HepG2 (cell line): Measurements from ENCODE around the gene CAPZA1. TPM values are rescaled to one million over a fixed set of nuclear protein-coding genes. Genes with fewer than 3 reads are reported as not detected.

Experiments
- CC2D1A ChIP-seq: sonication (generic); formaldehyde crosslinking; IDR thresholded peaks from 2 replicates; pipeline ENCODE4 v1.8.1; 2023; ENCODE audit warnings: mild to moderate bottlenecking, missing genetic modification reagents
- CCDC6 ChIP-seq: sonication (generic); formaldehyde crosslinking; IDR thresholded peaks from 2 replicates; pipeline ENCODE4 v1.8.1; 2022; ENCODE audit warnings: mild to moderate bottlenecking, missing genetic modification reagents, moderate library complexity
- CHD2 ChIP-seq: IDR thresholded peaks from 2 replicates; pipeline ENCODE4 v1.6.1; 2011; ENCODE audit warnings: low read depth, low read length, improper control_type of control experiment
- ETV5 ChIP-seq: IDR thresholded peaks from 2 replicates; pipeline ENCODE4 v1.6.1; 2018; ENCODE audit warnings: missing biosample characterization, missing genetic modification reagents, inconsistent platforms, borderline replicate concordance
- IKZF5 ChIP-seq: IDR thresholded peaks from 2 replicates; pipeline ENCODE4 v1.6.1; 2018; ENCODE audit warnings: missing genetic modification reagents, mild to moderate bottlenecking, missing compliant biosample characterization
- IRF2 ChIP-seq: IDR thresholded peaks from 2 replicates; pipeline ENCODE4 v1.6.1; 2018; ENCODE audit warnings: missing genetic modification reagents, missing compliant biosample characterization
- ISL2 ChIP-seq: sonication (generic); formaldehyde crosslinking; IDR thresholded peaks from 2 replicates; pipeline ENCODE4 v1.5.0; 2020; ENCODE audit warnings: missing genetic modification reagents
- NKX3-1 ChIP-seq: sonication (generic); formaldehyde crosslinking; IDR thresholded peaks from 2 replicates; pipeline ENCODE4 v1.5.0; 2020; ENCODE audit warnings: missing genetic modification reagents
- PBX2 ChIP-seq: IDR thresholded peaks from 2 replicates; pipeline ENCODE4 v1.6.1; 2016; ENCODE audit warnings: control low read depth
- PHF21A ChIP-seq: sonication (generic); formaldehyde crosslinking; IDR thresholded peaks from 2 replicates; pipeline ENCODE4 v1.5.0; 2020; ENCODE audit warnings: mild to moderate bottlenecking, missing genetic modification reagents
- RBM39 ChIP-seq: fragments of 200-400 bp; formaldehyde crosslinking; IDR thresholded peaks from one replicate; pipeline ENCODE4 v1.6.1; 2018; ENCODE audit warnings: antibody characterized with exemption, mild to moderate bottlenecking, low read depth, low read length; ENCODE audit not compliant: poor library complexity, severe bottlenecking
- SOX6 ChIP-seq, 2 experiments: fragments of 450-650 bp in 1 of 2; sonication (generic) in 1 of 2; formaldehyde crosslinking in 1 of 2; IDR thresholded peaks; 2 replicates each; pipeline versions ENCODE4 v1.4.0 to v1.6.1; 2017 to 2020; ENCODE audit warnings: antibody characterized with exemption in 1 of 2, mild to moderate bottlenecking in 1 of 2, missing genetic modification reagents in 1 of 2
- SP5 ChIP-seq: IDR thresholded peaks from 2 replicates; pipeline ENCODE4 v1.6.1; 2016; ENCODE audit warnings: low read depth, borderline replicate concordance
- TOE1 ChIP-seq: sonication (generic); formaldehyde crosslinking; IDR thresholded peaks from 2 replicates; pipeline ENCODE4 v1.4.0; 2020; ENCODE audit warnings: mild to moderate bottlenecking, missing genetic modification reagents
- U2AF2 ChIP-seq: fragments of 200-400 bp; formaldehyde crosslinking; IDR thresholded peaks from 2 replicates; pipeline ENCODE4 v1.6.1; 2017; ENCODE audit warnings: low read depth, mild to moderate bottlenecking, low read length
- ZFYVE20 ChIP-seq: sonication (generic); formaldehyde crosslinking; IDR thresholded peaks from 2 replicates; pipeline ENCODE4 v1.8.0; 2023; ENCODE audit warnings: low read depth, mild to moderate bottlenecking, moderate library complexity, missing genetic modification reagents, borderline replicate concordance
- ZNF3 ChIP-seq: IDR thresholded peaks from 2 replicates; pipeline ENCODE4 v1.7.0; 2017; ENCODE audit warnings: inconsistent platforms
- ZNF468 ChIP-seq: sonication (generic); formaldehyde crosslinking; IDR thresholded peaks from 2 replicates; pipeline ENCODE4 v1.8.0; 2022; ENCODE audit warnings: mild to moderate bottlenecking, moderate library complexity, missing genetic modification reagents
- ZNF720 ChIP-seq: sonication (generic); formaldehyde crosslinking; IDR thresholded peaks from 2 replicates; pipeline ENCODE4 v1.4.0; 2020; ENCODE audit warnings: missing genetic modification reagents
- ZNF737 ChIP-seq: sonication (generic); formaldehyde crosslinking; IDR thresholded peaks from 2 replicates; pipeline ENCODE4 v1.5.0; 2020; ENCODE audit warnings: missing genetic modification reagents, mild to moderate bottlenecking, borderline replicate concordance
- ZNF761 ChIP-seq: sonication (generic); formaldehyde crosslinking; conservative IDR thresholded peaks from 2 replicates; pipeline ENCODE4 v1.4.0; 2020; ENCODE audit warnings: mild to moderate bottlenecking, missing genetic modification reagents
- polyA plus RNA-seq, 8 experiments: library from polyadenylated mRNA; depleted of rRNA in 3 of 8; stranded (reverse) in 7 of 8; unstranded in 1 of 8; fragments of >200 nt; fragmentation: Illumina TruSeq in 4 of 8; extraction: Trizol in 4 of 8; gene quantifications; 2 replicates each; pipeline versions ENCODE4 v1.2.1 to v1.2.3, GENCODE V29; 2011 to 2016; ENCODE audit warnings: low read depth in 4 of 8, missing spikeins in 1 of 8, mixed read lengths in 1 of 8; ENCODE audit not compliant: insufficient read depth in 1 of 8
- total RNA-seq, 5 experiments: library from RNA; depleted of rRNA; stranded (reverse); fragments of >200 nt; fragmentation: Illumina TruSeq; extraction: Trizol; gene quantifications; 2 replicates each; pipeline ENCODE4 v1.2.3, GENCODE V29; 2016; ENCODE audit warnings: low read depth in 1 of 5
- TF ChIP-seq, protein P1 (sequence below): IDR thresholded peaks from 2 replicates; pipeline ENCODE4 v1.6.1; 2016; ENCODE audit warnings: missing compliant biosample characterization, missing genetic modification reagents, borderline replicate concordance
- TF ChIP-seq, protein P2 (sequence below): sonication (generic); formaldehyde crosslinking; IDR thresholded peaks from 2 replicates; pipeline ENCODE4 v1.5.0; 2020; ENCODE audit warnings: mild to moderate bottlenecking, low read depth, missing genetic modification reagents, borderline replicate concordance

CAPZA1 gene
- total and polyA plus RNA-seq, 2 of the 13 experiments (the other 11 are each of a cell fraction or from before 2014, with no cell fraction given), result 67.0 to 117 TPM

GRCh38 chr1:112618721-112619517, 713 bp upstream of the CAPZA1 start, which contains the start of gene ST7L (continued):
- TF ChIP-seq, protein P1, sequence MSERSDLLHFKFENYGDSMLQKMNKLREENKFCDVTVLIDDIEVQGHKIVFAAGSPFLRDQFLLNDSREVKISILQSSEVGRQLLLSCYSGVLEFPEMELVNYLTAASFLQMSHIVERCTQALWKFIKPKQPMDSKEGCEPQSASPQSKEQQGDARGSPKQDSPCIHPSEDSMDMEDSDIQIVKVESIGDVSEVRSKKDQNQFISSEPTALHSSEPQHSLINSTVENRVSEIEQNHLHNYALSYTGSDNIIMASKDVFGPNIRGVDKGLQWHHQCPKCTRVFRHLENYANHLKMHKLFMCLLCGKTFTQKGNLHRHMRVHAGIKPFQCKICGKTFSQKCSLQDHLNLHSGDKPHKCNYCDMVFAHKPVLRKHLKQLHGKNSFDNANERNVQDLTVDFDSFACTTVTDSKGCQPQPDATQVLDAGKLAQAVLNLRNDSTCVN (CRISPR knock-in tag), result no peak
- TF ChIP-seq IRF2 (CRISPR knock-in tag) (peak; percentile 35; the same call in 1 of the 2 replicates), SP5 (CRISPR knock-in tag) (no peak), ZNF468 (CRISPR knock-in tag) (0 out of 2 replicates have a peak, but pooled peaks have one; percentile 40), ZFYVE20 (no peak; the same call in 1 of the 2 replicates), ZNF761 (CRISPR knock-in tag) (no peak; the same call in 1 of the 2 replicates), PBX2 (CRISPR knock-in tag) (peak; percentile 34; the same call in 1 of the 2 replicates), CCDC6 (CRISPR knock-in tag) (0 out of 2 replicates have a peak, but pooled peaks have one; percentile 28), SOX6 (IDR thresholded peaks at IDR 0.05) (no peak), SOX6 (CRISPR knock-in tag; IDR thresholded peaks at IDR 0.05) (peak; percentile 44), ETV5 (peak; percentile 62; the same call in 1 of the 2 replicates), ZNF720 (CRISPR knock-in tag) (0 out of 2 replicates have a peak, but pooled peaks have one; percentile 58), CHD2 (0 out of 2 replicates have a peak, but pooled peaks have one; percentile 17), ISL2 (CRISPR knock-in tag) (peak; percentile 37; the same call in 1 of the 2 replicates), NKX3-1 (0 out of 2 replicates have a peak, but pooled peaks have one; percentile 13), ZNF3 (CRISPR knock-in tag) (no peak), PHF21A (0 out of 2 replicates have a peak, but pooled peaks have one; percentile 59), IKZF5 (CRISPR knock-in tag) (peak; percentile 58; the same call in 1 of the 2 replicates), TOE1 (CRISPR knock-in tag) (0 out of 2 replicates have a peak, but pooled peaks have one; percentile 3), CC2D1A (no peak), RBM39 (peak; percentile 36), ZNF737 (CRISPR knock-in tag) (no peak), U2AF2 (0 out of 2 replicates have a peak, but pooled peaks have one; percentile 10)
- TF ChIP-seq, protein P2, sequence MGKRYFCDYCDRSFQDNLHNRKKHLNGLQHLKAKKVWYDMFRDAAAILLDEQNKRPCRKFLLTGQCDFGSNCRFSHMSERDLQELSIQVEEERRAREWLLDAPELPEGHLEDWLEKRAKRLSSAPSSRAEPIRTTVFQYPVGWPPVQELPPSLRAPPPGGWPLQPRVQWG, result no peak
